Pancreas (tissue), 10 donors: ENCODE results near the gene DTNB. TPM values are rescaled to one million over a fixed set of nuclear protein-coding genes. Genes with fewer than 3 reads are reported as not detected.
A peak's percentile ranks its signal among the peaks of the same experiment; 100 is the strongest.

Experiments
- ATAC-seq, 4 donors: fragments of 200-7000 bp; cut with Tn5 transposase; one replicate each; pipeline versions ENCODE4 v1.8.0 to v1.9.1; 2020; ENCODE audit warnings: mild to moderate bottlenecking in 4 of 4, moderate library complexity in 4 of 4
- DNase-seq, 6 donors: peaks; one replicate each; pipeline ENCODE4 v3.0.0-alpha.2; 2020
- FAIRE-seq: peaks from 2 replicates; lab custom pipeline; 2012; peaks lifted over from hg19 to GRCh38; lab: Jason Lieb, UNC
- H3K27ac ChIP-seq, 4 donors: fragments of 200-600 bp; sonication (generic); 1 replicate in 3 of 4; 2 replicates in 1 of 4; pipeline versions ENCODE4 v1.5.0 to v1.8.0; 2020
- H3K27me3 ChIP-seq, 4 donors: fragments of 200-600 bp; one replicate each; pipeline ENCODE4 v1.8.0; 2021
- H3K36me3 ChIP-seq, 3 donors: fragments of 200-600 bp; sonication (generic) in 1 of 3; one replicate each; pipeline versions ENCODE4 v1.5.0 to v1.8.0; 2020 to 2021
- H3K4me1 ChIP-seq, 3 donors: fragments of 200-600 bp; one replicate each; pipeline ENCODE4 v1.8.0; 2021
- H3K4me3 ChIP-seq, 4 donors: fragments of 200-600 bp; sonication (generic) in 2 of 4; one replicate each; pipeline versions ENCODE4 v1.5.0 to v1.8.0; 2020 to 2021
- H3K9me3 ChIP-seq, 4 donors: fragments of 200-600 bp; one replicate each; pipeline ENCODE4 v1.8.0; 2021
- CTCF ChIP-seq, 4 donors: fragments of 200-600 bp; sonication (generic) in 3 of 4; IDR thresholded peaks; one replicate each; pipeline versions ENCODE4 v1.5.0 to v1.8.0; 2021; ENCODE audit warnings: antibody characterized with exemption in 4 of 4
- WGBS, 2 donors: extraction: QIAGEN DNeasy Blood & Tissue Kit; methylation state at CpG; one replicate each; pipeline ENCODE4 v1.1.7; 2013; 5-methylcytosine and 5-hydroxymethylcytosine counted together
- intact Hi-C, 3 donors: fragments of 100-400 bp; cut with DNase I; formaldehyde crosslinking; loops; one replicate each; pipeline versions ENCODE4 v1.11.1 to v1.14.2; 2022
- polyA plus RNA-seq, 2 donors: library from polyadenylated mRNA; stranded (reverse); fragments of 200-250 nt; gene quantifications; one replicate each; pipeline ENCODE4 v1.2.3, GENCODE V29; 2013
- total RNA-seq, 6 donors: library from RNA; stranded (reverse); fragmentation: NEBNext Ultra II Directional in 4 of 6; extraction: Animal tissue kit (Norgen Biotek cat#: 25700) in 4 of 6; gene quantifications; one replicate each; pipeline versions ENCODE4 v1.2.1 to v1.2.4, GENCODE V29; 2021 to 2023
- donor health status: healthy with polysubstance abuse.
- donor health status: DM: no; HTN: no; CAD: no; lungs with moderate emphysema.
- donor health status: DM: no; HTN: no; CAD: no.
- donor health status: control.
- donor health status: control.
- donor health status: Bipolar disorder and iron deficiency.
- donor health status: DM: yes; HTN: yes; CAD: no.
- donor health status: DM: no; HTN: no; CAD: no.
- donor health status: DM: no; HTN: no; CAD: no.
- donor health status: DM: yes; HTN: yes; CAD: no.

Gene DTNB
- total and polyA plus RNA-seq, 8 donors = 10.8 to 27.8 (median 15.1) TPM

- no peak for FAIRE-seq
- TF ChIP-seq CTCF (IDR thresholded peaks at IDR 0.05) = no peak
- Histone ChIP-seq H3K36me3 (no peaks in the 10 kb centered on the region), H3K27me3 (no peaks in the 10 kb centered on the region), H3K4me1 (no peaks in the 10 kb centered on the region), H3K9me3 (no peaks in the 10 kb centered on the region), H3K27ac (no peak overlapping the region), H3K4me3 (no peak overlapping the region)
- DNase-seq = no peak
- WGBS, 2 donors = 85% methylated on average over 7 of the region's 7 CpGs
- no peak for ATAC-seq
- intact Hi-C loops = no loop called here
Observed at GRCh38 chr2:25480561-25480960, 192.8 kb downstream of the DTNB start.

- WGBS, 2 donors = 93 to 94% methylated on average over 5 of the region's 5 CpGs
- H3K36me3 ChIP-seq = no peaks in the 10 kb centered on the region
- TF ChIP-seq CTCF (IDR thresholded peaks at IDR 0.05) = no peak
- ATAC-seq (no peak), DNase-seq (no peak), FAIRE-seq (no peak)
- no peak overlapping the region for H3K4me3 ChIP-seq
- no peak overlapping the region for H3K27ac ChIP-seq
- H3K27me3 ChIP-seq = no peaks in the 10 kb centered on the region
- intact Hi-C loops = no loop called here
- H3K9me3 ChIP-seq = no peaks in the 10 kb centered on the region
- no peaks in the 10 kb centered on the region for H3K4me1 ChIP-seq
Observed at GRCh38 chr2:25479761-25480160, 193.6 kb downstream of the DTNB start.

GRCh38 chr2:25478736-25479135, 194.6 kb downstream of the DTNB start:
- no peak for TF ChIP-seq CTCF (IDR thresholded peaks at IDR 0.05)
- H3K27ac ChIP-seq = no peak overlapping the region
- DNase-seq (no peak), ATAC-seq (no peak), FAIRE-seq (no peak)
- no peak overlapping the region for H3K4me3 ChIP-seq
- H3K4me1 ChIP-seq = no peaks in the 10 kb centered on the region
- intact Hi-C loops = no loop called here
- H3K27me3 ChIP-seq = no peaks in the 10 kb centered on the region
- H3K36me3 ChIP-seq = no peaks in the 10 kb centered on the region
- no peaks in the 10 kb centered on the region for H3K9me3 ChIP-seq
- WGBS, 2 donors = 90 to 91% methylated on average over 9 to 11 of the region's 11 CpGs

- ATAC-seq = peak in 2 of 4 donors; percentile 37 to 60
- no peak for FAIRE-seq
- WGBS, 2 donors = 47 to 56% methylated on average over 12 of the region's 12 CpGs
- no peaks in the 10 kb centered on the region for H3K9me3 ChIP-seq
- H3K36me3 ChIP-seq = no peaks in the 10 kb centered on the region
- no peak for TF ChIP-seq CTCF (IDR thresholded peaks at IDR 0.05)
- no peaks in the 10 kb centered on the region for H3K27me3 ChIP-seq
- H3K27ac ChIP-seq = no peak overlapping the region
- peak; percentile 9 to 62 (median 38) for DNase-seq
- H3K4me1 ChIP-seq = no peaks in the 10 kb centered on the region
- no peak overlapping the region for H3K4me3 ChIP-seq
- intact Hi-C loops = no loop called here
Observed at GRCh38 chr2:25473758-25474340, 199.5 kb downstream of the DTNB start.

- DNase-seq (no peak), FAIRE-seq (no peak), ATAC-seq (no peak)
- Histone ChIP-seq H3K4me3 (no peak overlapping the region), H3K4me1 (no peaks in the 10 kb centered on the region), H3K36me3 (no peaks in the 10 kb centered on the region), H3K27me3 (no peaks in the 10 kb centered on the region), H3K27ac (no peak overlapping the region), H3K9me3 (no peaks in the 10 kb centered on the region)
- 24 to 27% methylated on average over 1 of the region's 1 CpG for WGBS, 2 donors
- no peak for TF ChIP-seq CTCF (IDR thresholded peaks at IDR 0.05)
- intact Hi-C loops = no loop called here
Observed at GRCh38 chr2:25473131-25473530, 200.2 kb downstream of the DTNB start.
